Measurements from ENCODE around the gene ACSM5.
"Not testable (repeated sequence)": the region's sequence is repeated elsewhere in the genome, so short reads cannot be mapped to it uniquely, and the experiment has no call there.

Gene ACSM5

GRCh38 chr16:20399185-20399584 is 10.1 kb upstream of the ACSM5 start:
- no peak for DNase-seq

- no peak for DNase-seq
These were observed 8.3 kb upstream of the ACSM5 start for GRCh38 chr16:20401066-20401465.

- DNase-seq = no peak
These were observed 7.8 kb upstream of the ACSM5 start for GRCh38 chr16:20401475-20402016.

GRCh38 chr16:20402651-20403050 is 6.7 kb upstream of the ACSM5 start:
- no peak for DNase-seq

GRCh38 chr16:20404637-20405036 is 4.7 kb upstream of the ACSM5 start, which contains the start of gene PDILT:
TSS of gene PDILT (minus strand) at chr16:20404737. CDS start at chr16:20399300, 5,437 bp downstream.
- DNase-seq = no peak

- no peak for DNase-seq
These were observed 888 bp downstream of the ACSM5 start for GRCh38 chr16:20410121-20410723.

- no peak for DNase-seq
These were observed 1.7 kb downstream of the ACSM5 start for GRCh38 chr16:20411055-20411454.

- DNase-seq = no peak
These were observed 6.2 kb downstream of the ACSM5 start for GRCh38 chr16:20415541-20415940.

- DNase-seq = not testable (repeated sequence)
These were observed 9.8 kb downstream of the ACSM5 start for GRCh38 chr16:20419093-20419492.

GRCh38 chr16:20421748-20422147 is 12.4 kb downstream of the ACSM5 start:
- DNase-seq = not testable (repeated sequence)

- not testable (repeated sequence) for DNase-seq
These were observed 14.4 kb downstream of the ACSM5 start for GRCh38 chr16:20423772-20424128.

GRCh38 chr16:20424129-20424866 is 15.0 kb downstream of the ACSM5 start:
- DNase-seq = no peak

GRCh38 chr16:20427401-20427797 is 18.1 kb downstream of the ACSM5 start:
- not testable (repeated sequence) for DNase-seq

- not testable (repeated sequence) for DNase-seq
These were observed 20.2 kb downstream of the ACSM5 start for GRCh38 chr16:20429499-20429898.

- DNase-seq = not testable (repeated sequence)
These were observed 21.1 kb downstream of the ACSM5 start for GRCh38 chr16:20430480-20430879.

- DNase-seq = no peak
These were observed 21.6 kb downstream of the ACSM5 start for GRCh38 chr16:20430948-20431347.

- DNase-seq = not testable (repeated sequence)
These were observed 29.6 kb downstream of the ACSM5 start for GRCh38 chr16:20438950-20439349.

GRCh38 chr16:20439820-20440231 is 30.5 kb downstream of the ACSM5 start:
- not testable (repeated sequence) for DNase-seq

GRCh38 chr16:20440731-20441130 is 31.4 kb downstream of the ACSM5 start:
- DNase-seq = not testable (repeated sequence)

- no peak for DNase-seq
These were observed 31.9 kb downstream of the ACSM5 start for GRCh38 chr16:20441191-20441590.

GRCh38 chr16:20441859-20442258 is 32.5 kb downstream of the ACSM5 start:
- not testable (repeated sequence) for DNase-seq

- not testable (repeated sequence) for DNase-seq
These were observed 37.5 kb downstream of the ACSM5 start for GRCh38 chr16:20446652-20447393.

GRCh38 chr16:20451364-20451763 is 42.0 kb downstream of the ACSM5 start, which contains the start of gene ACSM2A:
TSS of gene ACSM2A (plus strand) at chr16:20451521. CDS start at chr16:20460115, 8,594 bp downstream.
- DNase-seq = not testable (repeated sequence)

All from activated T-cell treated with anti-CD3 and anti-CD28 coated beads for 4 hours (primary cell).